SU-DHL-6 (cell line): ENCODE measurements around the gene GPR119.

Experiments used
- H2AFZ ChIP-seq: fragments of 200-600 bp; sonication (generic); 2 replicates; pipeline ENCODE4 v1.6.1; 2014; ENCODE audit warnings: low read depth, mild to moderate bottlenecking, moderate library complexity, mixed read lengths, antibody characterized with exemption, low read length; ENCODE audit not compliant: severe bottlenecking
- H3F3A ChIP-seq: fragments of 200-600 bp; shearing (Covaris generic); 2 replicates; pipeline ENCODE4 v1.6.0; 2016; ENCODE audit warnings: antibody characterized with exemption, mild to moderate bottlenecking; ENCODE audit not compliant: insufficient read depth
- H3K27ac ChIP-seq: fragments of 200-600 bp; sonication (generic); 2 replicates; pipeline ENCODE4 v1.5.1; 2016; ENCODE audit warnings: low read depth, mild to moderate bottlenecking, low read length, moderate library complexity, mixed read lengths
- H3K27me3 ChIP-seq: fragments of 200-600 bp; sonication (generic), shearing (Covaris generic); 2 replicates; pipeline ENCODE4 v1.6.0; 2014; ENCODE audit warnings: mild to moderate bottlenecking, low read length
- H3K36me3 ChIP-seq: fragments of 200-600 bp; sonication (generic); 2 replicates; pipeline ENCODE4 v1.6.1; 2014; ENCODE audit warnings: mild to moderate bottlenecking, low read length, mixed read lengths
- H3K4me2 ChIP-seq: fragments of 300-600, 200-600 bp; shearing (Covaris generic), sonication (generic); 2 replicates; pipeline ENCODE4 v1.6.0; 2014; ENCODE audit warnings: low read length, low read depth, mild to moderate bottlenecking; ENCODE audit not compliant: poor library complexity, severe bottlenecking
- H3K4me3 ChIP-seq: fragments of 200-600 bp; sonication (generic); 2 replicates; pipeline ENCODE4 v1.5.1; 2014; ENCODE audit warnings: antibody characterized with exemption, low read length, mild to moderate bottlenecking, mixed read lengths; ENCODE audit not compliant: insufficient read depth, poor library complexity, severe bottlenecking
- H3K79me2 ChIP-seq: fragments of 200-600 bp; sonication (generic); 2 replicates; pipeline ENCODE4 v1.6.1; 2014; ENCODE audit warnings: mild to moderate bottlenecking, low read length, moderate library complexity; ENCODE audit not compliant: insufficient read depth
- H3K9ac ChIP-seq: fragments of 200-600 bp; sonication (generic); 2 replicates; pipeline ENCODE4 v1.7.0; 2014; ENCODE audit warnings: mild to moderate bottlenecking, low read length
- H3K9me2 ChIP-seq: fragments of 200-600 bp; sonication (generic); replicated peaks from 2 replicates; pipeline ENCODE4 v1.6.1; 2014; ENCODE audit warnings: low read length; ENCODE audit not compliant: insufficient read depth
- H3K9me3 ChIP-seq: fragments of 200-600 bp; sonication (generic); 2 replicates; pipeline ENCODE4 v1.6.1; 2014; ENCODE audit warnings: low read length, mixed read lengths; ENCODE audit not compliant: insufficient read depth
- H4K20me1 ChIP-seq: fragments of 200-600 bp; sonication (generic); 2 replicates; pipeline ENCODE4 v1.6.1; 2014; ENCODE audit warnings: low read depth, mild to moderate bottlenecking, antibody characterized with exemption, low read length, moderate library complexity, mixed read lengths
- CTCF ChIP-seq: fragments of 200-600 bp; sonication (generic); IDR thresholded peaks from one replicate; pipeline ENCODE4 v1.5.1; 2017; ENCODE audit warnings: antibody characterized with exemption, mild to moderate bottlenecking, low read length, moderate library complexity; ENCODE audit not compliant: insufficient read depth, poor library complexity, severe bottlenecking
- EZH2phosphoT487 ChIP-seq: fragments of 200-600 bp; sonication (generic), shearing (Covaris generic); conservative IDR thresholded peaks from 2 replicates; pipeline ENCODE4 v1.6.1; 2018; ENCODE audit warnings: mild to moderate bottlenecking, antibody characterized with exemption, low read length, moderate library complexity, mixed read lengths

GPR119 gene

GRCh38 chrX:130418740-130419139, 33.3 kb upstream of the GPR119 start:
- Histone ChIP-seq H4K20me1 (no peaks in the 10 kb centered on the region), H3K4me3 (no peak overlapping the region), H3K9me2 (no peaks in the 10 kb centered on the region), H3K27me3 (no peaks in the 10 kb centered on the region), H3K9me3 (no peaks in the 10 kb centered on the region), H3K79me2 (no peaks in the 10 kb centered on the region), H3K9ac (no peak overlapping the region), H2AFZ (no peak overlapping the region), H3K4me2 (no peak overlapping the region), H3K36me3 (no peaks in the 10 kb centered on the region), H3K27ac (no peak overlapping the region), H3F3A (no peaks in the 10 kb centered on the region)
- no peak for TF ChIP-seq CTCF
- TF ChIP-seq EZH2phosphoT487 = no peak

DNA sequence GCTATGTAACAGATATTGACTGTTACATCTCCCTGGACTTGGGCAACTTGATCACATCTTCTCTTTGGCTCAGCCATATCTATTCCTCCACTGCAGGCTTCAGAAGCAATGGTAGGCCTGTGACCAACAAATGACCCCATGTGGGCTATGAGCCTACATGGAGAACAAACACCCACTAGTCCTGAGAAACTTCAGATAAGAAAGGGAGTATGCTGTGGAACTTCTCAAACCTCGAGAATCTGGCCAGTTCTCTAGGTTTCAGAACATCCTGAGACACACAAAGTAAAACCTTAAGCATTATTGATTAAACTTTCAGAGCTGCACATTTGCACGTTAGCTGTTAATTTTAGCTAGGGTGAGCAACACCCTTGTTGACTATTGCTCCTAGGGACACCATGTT, 32.6 kb upstream of the GPR119 start:
- H3K27ac ChIP-seq = no peak overlapping the region
- H3K79me2 ChIP-seq = no peaks in the 10 kb centered on the region
- H4K20me1 ChIP-seq = no peaks in the 10 kb centered on the region
- H3F3A ChIP-seq = no peaks in the 10 kb centered on the region
- no peak overlapping the region for H3K9ac ChIP-seq
- no peaks in the 10 kb centered on the region for H3K27me3 ChIP-seq
- H3K4me2 ChIP-seq = no peak overlapping the region
- H3K9me3 ChIP-seq = no peaks in the 10 kb centered on the region
- no peak overlapping the region for H3K4me3 ChIP-seq
- no peak for TF ChIP-seq EZH2phosphoT487
- no peak for TF ChIP-seq CTCF
- no peak overlapping the region for H2AFZ ChIP-seq
- H3K9me2 ChIP-seq = no peaks in the 10 kb centered on the region
- H3K36me3 ChIP-seq = no peaks in the 10 kb centered on the region

GRCh38 chrX:130416785-130417184, 31.3 kb upstream of the GPR119 start:
- H2AFZ ChIP-seq = no peak overlapping the region
- TF ChIP-seq CTCF = no peak
- TF ChIP-seq EZH2phosphoT487 = no peak
- H3K9me2 ChIP-seq = no peaks in the 10 kb centered on the region
- H3K27ac ChIP-seq = no peak overlapping the region
- H3F3A ChIP-seq = no peaks in the 10 kb centered on the region
- no peaks in the 10 kb centered on the region for H4K20me1 ChIP-seq
- no peaks in the 10 kb centered on the region for H3K79me2 ChIP-seq
- H3K4me2 ChIP-seq = no peak overlapping the region
- H3K9ac ChIP-seq = no peak overlapping the region
- H3K36me3 ChIP-seq = no peaks in the 10 kb centered on the region
- no peak overlapping the region for H3K4me3 ChIP-seq
- H3K27me3 ChIP-seq = no peaks in the 10 kb centered on the region
- H3K9me3 ChIP-seq = no peaks in the 10 kb centered on the region

DNA sequence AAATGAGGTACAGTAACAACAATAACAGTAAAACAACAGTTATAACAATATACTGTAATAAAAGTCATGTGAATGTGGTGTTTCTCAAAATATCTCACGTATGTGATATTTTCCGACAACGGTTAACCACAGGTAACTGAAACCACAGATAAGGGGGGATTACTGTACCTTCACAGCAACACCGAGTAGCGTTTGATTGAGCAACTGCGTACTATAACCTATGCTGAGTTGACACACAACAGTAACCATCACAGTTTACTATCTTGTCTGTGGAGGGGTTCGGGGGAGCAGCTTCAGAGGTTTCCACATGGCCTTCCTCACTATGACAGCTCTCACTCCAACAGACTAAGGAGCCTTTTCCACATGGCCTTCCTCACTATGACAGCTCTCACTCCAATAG, 29.7 kb upstream of the GPR119 start:
- TF ChIP-seq EZH2phosphoT487 (no peak), CTCF (no peak)
- no peak overlapping the region for H3K9ac ChIP-seq
- H3K9me3 ChIP-seq = no peaks in the 10 kb centered on the region
- no peak overlapping the region for H3K4me2 ChIP-seq
- no peaks in the 10 kb centered on the region for H3K79me2 ChIP-seq
- H3K36me3 ChIP-seq = no peaks in the 10 kb centered on the region
- no peaks in the 10 kb centered on the region for H3K9me2 ChIP-seq
- no peak overlapping the region for H3K27ac ChIP-seq
- H4K20me1 ChIP-seq = no peaks in the 10 kb centered on the region
- no peak overlapping the region for H2AFZ ChIP-seq
- H3F3A ChIP-seq = no peaks in the 10 kb centered on the region
- H3K27me3 ChIP-seq = no peaks in the 10 kb centered on the region
- no peak overlapping the region for H3K4me3 ChIP-seq
